Measurements from ENCODE around the gene FHAD1. TPM values are rescaled to one million over a fixed set of nuclear protein-coding genes. Genes with fewer than 3 reads are reported as not detected.

FHAD1 gene
- total and polyA plus RNA-seq, 8 donors, result 0.75 to 5.5 (median 2.1) TPM

GRCh38 chr1:15220024-15220392, 27.0 kb upstream of the FHAD1 start:
- Histone ChIP-seq H3K9me3 (no peaks in the 10 kb centered on the region), H3K36me3 (peaks cover 0 to 18% (median 4%) of the 10 kb centered on the region in 3 donors), H3K27ac (no peak overlapping the region), H3K27me3 (no peaks in the 10 kb centered on the region), H3K4me1 (peaks cover 0 to 16% (median 9%) of the 10 kb centered on the region in 3 donors), H3K4me3 (no peak overlapping the region)
- DNase-seq (no peak), FAIRE-seq (no peak), ATAC-seq (no peak)
- 75 to 79% methylated on average over 12 of the region's 12 CpGs for WGBS, 2 donors
- intact Hi-C loops (cut with DNase I), result no loop called here
- TF ChIP-seq CTCF (IDR thresholded peaks at IDR 0.05), result no peak

GRCh38 chr1:15220825-15221431, 26.1 kb upstream of the FHAD1 start:
- no peak for FAIRE-seq
- no peaks in the 10 kb centered on the region for H3K27me3 ChIP-seq
- peak in 1 of 6 donors; percentile 65 for DNase-seq
- 52 to 54% methylated on average over 7 of the region's 7 CpGs for WGBS, 2 donors
- intact Hi-C loops (cut with DNase I), result no loop called here
- no peak for TF ChIP-seq CTCF (IDR thresholded peaks at IDR 0.05)
- H3K9me3 ChIP-seq, result no peaks in the 10 kb centered on the region
- ATAC-seq, result peak in 3 of 4 donors; percentile 27 to 58 (median 34)
- H3K4me3 ChIP-seq, result no peak overlapping the region
- peaks cover 0 to 12% (median 4%) of the 10 kb centered on the region in 3 donors for H3K36me3 ChIP-seq
- no peak overlapping the region for H3K27ac ChIP-seq
- H3K4me1 ChIP-seq, result peaks cover 0 to 16% (median 9%) of the 10 kb centered on the region in 3 donors

- intact Hi-C loops (cut with DNase I), result no loop called here
- peaks cover 0 to 16% (median 9%) of the 10 kb centered on the region in 3 donors for H3K4me1 ChIP-seq
- ATAC-seq (no peak), FAIRE-seq (no peak), DNase-seq (no peak)
- H3K36me3 ChIP-seq, result peaks cover 0 to 12% (median 4%) of the 10 kb centered on the region in 3 donors
- H3K27me3 ChIP-seq, result no peaks in the 10 kb centered on the region
- 94 to 96% methylated on average over 4 of the region's 4 CpGs for WGBS, 2 donors
- no peak overlapping the region for H3K27ac ChIP-seq
- no peak overlapping the region for H3K4me3 ChIP-seq
- TF ChIP-seq CTCF (IDR thresholded peaks at IDR 0.05), result no peak
- no peaks in the 10 kb centered on the region for H3K9me3 ChIP-seq
Measured at GRCh38 chr1:15222653-15223303, 24.2 kb upstream of the FHAD1 start.

GRCh38 chr1:15224259-15224869, 22.7 kb upstream of the FHAD1 start:
- DNase-seq (no peak), ATAC-seq (peak in 2 of 4 donors; percentile 28 to 38), FAIRE-seq (no peak)
- peaks cover 0 to 11% (median 10%) of the 10 kb centered on the region in 3 donors for H3K4me1 ChIP-seq
- no peak overlapping the region for H3K27ac ChIP-seq
- H3K4me3 ChIP-seq, result no peak overlapping the region
- peaks cover 0 to 8% (median 4%) of the 10 kb centered on the region in 3 donors for H3K36me3 ChIP-seq
- intact Hi-C loops (cut with DNase I), result no loop called here
- no peaks in the 10 kb centered on the region for H3K27me3 ChIP-seq
- 92 to 93% methylated on average over 8 of the region's 8 CpGs for WGBS, 2 donors
- no peaks in the 10 kb centered on the region for H3K9me3 ChIP-seq
- no peak for TF ChIP-seq CTCF (IDR thresholded peaks at IDR 0.05)

Measured in pancreas (tissue), 10 donors.